HL-60 (cell line): Measurements from ENCODE around the gene ZSCAN12.

Source experiments
- CTCF ChIP-seq: IDR thresholded peaks from one replicate; pipeline ENCODE4 v1.5.1; 2011; ENCODE audit warnings: low read length, control low read depth, inconsistent platforms; ENCODE audit not compliant: insufficient read depth
- POLR2AphosphoS5 ChIP-seq: IDR thresholded peaks from 2 replicates; pipeline ENCODE4 v1.6.1; 2012; ENCODE audit warnings: low read depth

GRCh38 chr6:28390688-28391087 lies 8.9 kb downstream of the ZSCAN12 start:
- TF ChIP-seq CTCF (no peak), POLR2AphosphoS5 (no peak)
